Fibroblast of lung (primary cell): ENCODE data around the gene XIAP. TPM values are rescaled to one million over a fixed set of nuclear protein-coding genes. Genes with fewer than 3 reads are reported as not detected.
A peak's percentile ranks its signal among the peaks of the same experiment; 100 is the strongest.

Source experiments
- DNase-seq, 2 donors: peaks; one replicate each; pipeline versions ENCODE4 v3.0.0 to v3.0.0-alpha.2; 2010; ENCODE audit warnings: low read depth in 2 of 2
- H2AFZ ChIP-seq: 2 replicates; pipeline ENCODE4 v1.5.1; 2012; ENCODE audit warnings: low read length, control low read depth, inconsistent platforms
- H3K27ac ChIP-seq: 2 replicates; pipeline ENCODE4 v1.5.1; 2011; ENCODE audit warnings: low read length, control low read depth; ENCODE audit not compliant: insufficient read depth
- H3K27me3 ChIP-seq: 2 replicates; pipeline ENCODE4 v1.5.1; 2011; ENCODE audit warnings: mild to moderate bottlenecking, low read length; ENCODE audit not compliant: control insufficient read depth, insufficient read depth
- H3K36me3 ChIP-seq: 2 replicates; pipeline ENCODE4 v1.5.1; 2011; ENCODE audit warnings: low read length; ENCODE audit not compliant: control insufficient read depth, insufficient read depth
- H3K4me1 ChIP-seq: 2 replicates; pipeline ENCODE4 v1.5.1; 2011; ENCODE audit warnings: low read length; ENCODE audit not compliant: control insufficient read depth, insufficient read depth; ENCODE audit errors: extremely low read depth
- H3K4me2 ChIP-seq: 2 replicates; pipeline ENCODE4 v1.5.1; 2011; ENCODE audit warnings: low read length, control low read depth; ENCODE audit not compliant: insufficient read depth; ENCODE audit errors: extremely low read depth
- H3K4me3 ChIP-seq, 4 experiments: fragments of 200-600 bp in 1 of 4; sonication (generic) in 1 of 4; replicated peaks in 1 of 4; 2 replicates each; pipeline ENCODE4 v1.5.1; 2011 to 2016; ENCODE audit warnings: low read length in 4 of 4, low read depth in 3 of 4, mild to moderate bottlenecking in 3 of 4, control low read depth in 2 of 4, inconsistent platforms in 1 of 4, mixed read lengths in 1 of 4; ENCODE audit not compliant: insufficient read depth in 1 of 4; ENCODE audit errors: control extremely low read depth in 1 of 4
- H3K79me2 ChIP-seq: 2 replicates; pipeline ENCODE4 v1.5.1; 2012; ENCODE audit warnings: mild to moderate bottlenecking, low read length, inconsistent platforms; ENCODE audit not compliant: control insufficient read depth, insufficient read depth
- H3K9ac ChIP-seq: 2 replicates; pipeline ENCODE4 v1.5.1; 2011; ENCODE audit warnings: mild to moderate bottlenecking, low read length, control low read depth; ENCODE audit not compliant: insufficient read depth
- H3K9me3 ChIP-seq: 2 replicates; pipeline ENCODE4 v1.5.1; 2012; ENCODE audit warnings: low read depth, low read length; ENCODE audit not compliant: control insufficient read depth, insufficient read depth
- H4K20me1 ChIP-seq: 2 replicates; pipeline ENCODE4 v1.5.1; 2011; ENCODE audit warnings: low read length; ENCODE audit not compliant: control insufficient read depth, insufficient read depth; ENCODE audit errors: extremely low read depth
- CTCF ChIP-seq, 2 donors: IDR thresholded peaks in 1 of 2; conservative IDR thresholded peaks in 1 of 2; 1 replicate in 1 of 2; 2 replicates in 1 of 2; pipeline ENCODE4 v1.5.1; 2011 to 2012; ENCODE audit warnings: low read length in 2 of 2, control low read depth in 1 of 2, inconsistent platforms in 1 of 2, low read depth in 1 of 2, mild to moderate bottlenecking in 1 of 2
- EZH2 ChIP-seq: IDR thresholded peaks from 2 replicates; pipeline ENCODE4 v1.5.1; 2012; ENCODE audit warnings: low read length, control low read depth, mild to moderate bottlenecking; ENCODE audit errors: missing control alignments
- polyA plus RNA-seq, 2 donors: library from polyadenylated mRNA; depleted of rRNA in 1 of 2; stranded (reverse) in 1 of 2; unstranded in 1 of 2; fragments of >200 nt; gene quantifications; 2 replicates each; pipeline ENCODE4 v1.2.1, GENCODE V29; 2011 to 2012; ENCODE audit warnings: missing spikeins in 1 of 2
- total RNA-seq: library from RNA; depleted of rRNA; stranded (reverse); fragments of >200 nt; gene quantifications from 2 replicates; pipeline ENCODE4 v1.2.1, GENCODE V29; 2014

Gene XIAP
- total and polyA plus RNA-seq, 2 donors (not counting 1 experiment from before 2014, with no cell fraction given): 21.8 to 45.1 TPM

GRCh38 chrX:123817288-123817894 is 42.5 kb upstream of the XIAP start:
- TF ChIP-seq EZH2: no peak
- no peak for TF ChIP-seq CTCF (conservative IDR thresholded peaks at IDR 0.05 in 1 of 2, IDR thresholded peaks at IDR 0.05 in 1 of 2; ENCODE audit: low read depth in 1 of 2, low read length in 2 of 2)
- Histone ChIP-seq H4K20me1 (no peaks in the 10 kb centered on the region), H3K9ac (no peak overlapping the region), H3K4me3 (no peak overlapping the region), H3K36me3 (no peaks in the 10 kb centered on the region), H3K27ac (no peak overlapping the region), H3K79me2 (no peaks in the 10 kb centered on the region), H3K4me2 (no peak overlapping the region), H3K9me3 (no peaks in the 10 kb centered on the region), H3K27me3 (no peaks in the 10 kb centered on the region), H2AFZ (no peak overlapping the region), H3K4me1 (no peaks in the 10 kb centered on the region)
- no peak for DNase-seq

- H3K79me2 ChIP-seq: no peaks in the 10 kb centered on the region
- no peaks in the 10 kb centered on the region for H3K27me3 ChIP-seq
- TF ChIP-seq EZH2: no peak
- TF ChIP-seq CTCF (conservative IDR thresholded peaks at IDR 0.05 in 1 of 2, IDR thresholded peaks at IDR 0.05 in 1 of 2; ENCODE audit: low read depth in 1 of 2, low read length in 2 of 2): no peak
- H4K20me1 ChIP-seq: no peaks in the 10 kb centered on the region
- peak; percentile 20 to 75 for DNase-seq
- H3K4me2 ChIP-seq: no peak overlapping the region
- H3K9ac ChIP-seq: no peak overlapping the region
- H3K9me3 ChIP-seq: no peaks in the 10 kb centered on the region
- H3K4me1 ChIP-seq: no peaks in the 10 kb centered on the region
- H3K36me3 ChIP-seq: no peaks in the 10 kb centered on the region
- no peak overlapping the region for H2AFZ ChIP-seq
- no peak overlapping the region for H3K4me3 ChIP-seq
- no peak overlapping the region for H3K27ac ChIP-seq
Observed at GRCh38 chrX:123818243-123818642, 41.6 kb upstream of the XIAP start.

GRCh38 chrX:123822965-123823364 is 36.9 kb upstream of the XIAP start:
- H3K36me3 ChIP-seq: no peaks in the 10 kb centered on the region
- H3K4me1 ChIP-seq: no peaks in the 10 kb centered on the region
- no peak overlapping the region for H3K27ac ChIP-seq
- no peak overlapping the region for H3K9ac ChIP-seq
- H3K4me3 ChIP-seq: no peak overlapping the region
- no peak overlapping the region for H3K4me2 ChIP-seq
- no peaks in the 10 kb centered on the region for H3K27me3 ChIP-seq
- no peaks in the 10 kb centered on the region for H3K79me2 ChIP-seq
- H3K9me3 ChIP-seq: no peaks in the 10 kb centered on the region
- no peak for DNase-seq
- H4K20me1 ChIP-seq: no peaks in the 10 kb centered on the region
- H2AFZ ChIP-seq: no peak overlapping the region
- TF ChIP-seq CTCF (conservative IDR thresholded peaks at IDR 0.05 in 1 of 2, IDR thresholded peaks at IDR 0.05 in 1 of 2; ENCODE audit: low read depth in 1 of 2, low read length in 2 of 2) (no peak), EZH2 (no peak)
